ENCODE measurements around the gene KIF6. TPM values are rescaled to one million over a fixed set of nuclear protein-coding genes. Genes with fewer than 3 reads are reported as not detected.

Gene KIF6
- total RNA-seq, 4 donors from 2014 or later: 0.10 to 0.61 (median 0.13) TPM; not detected in 1

GRCh38 chr6:39333644-39334438 is 391.4 kb downstream of the KIF6 start:
- TF ChIP-seq, protein P1, sequence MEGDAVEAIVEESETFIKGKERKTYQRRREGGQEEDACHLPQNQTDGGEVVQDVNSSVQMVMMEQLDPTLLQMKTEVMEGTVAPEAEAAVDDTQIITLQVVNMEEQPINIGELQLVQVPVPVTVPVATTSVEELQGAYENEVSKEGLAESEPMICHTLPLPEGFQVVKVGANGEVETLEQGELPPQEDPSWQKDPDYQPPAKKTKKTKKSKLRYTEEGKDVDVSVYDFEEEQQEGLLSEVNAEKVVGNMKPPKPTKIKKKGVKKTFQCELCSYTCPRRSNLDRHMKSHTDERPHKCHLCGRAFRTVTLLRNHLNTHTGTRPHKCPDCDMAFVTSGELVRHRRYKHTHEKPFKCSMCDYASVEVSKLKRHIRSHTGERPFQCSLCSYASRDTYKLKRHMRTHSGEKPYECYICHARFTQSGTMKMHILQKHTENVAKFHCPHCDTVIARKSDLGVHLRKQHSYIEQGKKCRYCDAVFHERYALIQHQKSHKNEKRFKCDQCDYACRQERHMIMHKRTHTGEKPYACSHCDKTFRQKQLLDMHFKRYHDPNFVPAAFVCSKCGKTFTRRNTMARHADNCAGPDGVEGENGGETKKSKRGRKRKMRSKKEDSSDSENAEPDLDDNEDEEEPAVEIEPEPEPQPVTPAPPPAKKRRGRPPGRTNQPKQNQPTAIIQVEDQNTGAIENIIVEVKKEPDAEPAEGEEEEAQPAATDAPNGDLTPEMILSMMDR (IDR thresholded peaks at IDR 0.05): no peak
- no peak for TF ChIP-seq POLR2A (IDR thresholded peaks at IDR 0.05)
- no peak overlapping the region for H3K4me3 ChIP-seq (ENCODE audit: low read depth, poor library complexity, severe bottlenecking)
- WGBS, 2 donors: 86 to 90% methylated on average over 7 of the region's 7 CpGs
- DNase-seq (ENCODE audit: low spot score in 2 of 2): no peak
- intact Hi-C loops (cut with DNase I; ENCODE audit: low total_unique reads): no loop called here

- no peak overlapping the region for H3K4me3 ChIP-seq (ENCODE audit: low read depth, poor library complexity, severe bottlenecking)
- WGBS, 2 donors: 51 to 60% methylated on average over 3 of the region's 3 CpGs
- TF ChIP-seq, protein P1 (IDR thresholded peaks at IDR 0.05): no peak
- TF ChIP-seq POLR2A (IDR thresholded peaks at IDR 0.05): no peak
- intact Hi-C loops (cut with DNase I; ENCODE audit: low total_unique reads): no loop called here
- no peak for DNase-seq (ENCODE audit: low spot score in 2 of 2)
Measured at GRCh38 chr6:39330476-39330875, 394.7 kb downstream of the KIF6 start.

- no peak overlapping the region for H3K4me3 ChIP-seq (ENCODE audit: low read depth, poor library complexity, severe bottlenecking)
- intact Hi-C loops (cut with DNase I; ENCODE audit: low total_unique reads): no loop called here
- WGBS, 2 donors: 65 to 67% methylated on average over 3 of the region's 3 CpGs
- no peak for DNase-seq (ENCODE audit: low spot score in 2 of 2)
- TF ChIP-seq, protein P1 (IDR thresholded peaks at IDR 0.05): no peak
- TF ChIP-seq POLR2A (IDR thresholded peaks at IDR 0.05): no peak
Measured at GRCh38 chr6:39330057-39330456, 395.2 kb downstream of the KIF6 start.

- DNase-seq (ENCODE audit: low spot score in 2 of 2): no peak
- WGBS, 2 donors: 82 to 86% methylated on average over 12 of the region's 12 CpGs
- intact Hi-C loops (cut with DNase I; ENCODE audit: low total_unique reads): no loop called here
- no peak overlapping the region for H3K4me3 ChIP-seq (ENCODE audit: low read depth, poor library complexity, severe bottlenecking)
- TF ChIP-seq POLR2A (IDR thresholded peaks at IDR 0.05): no peak
- TF ChIP-seq, protein P1 (IDR thresholded peaks at IDR 0.05): no peak
Measured at GRCh38 chr6:39328066-39328465, 397.1 kb downstream of the KIF6 start.

DNA sequence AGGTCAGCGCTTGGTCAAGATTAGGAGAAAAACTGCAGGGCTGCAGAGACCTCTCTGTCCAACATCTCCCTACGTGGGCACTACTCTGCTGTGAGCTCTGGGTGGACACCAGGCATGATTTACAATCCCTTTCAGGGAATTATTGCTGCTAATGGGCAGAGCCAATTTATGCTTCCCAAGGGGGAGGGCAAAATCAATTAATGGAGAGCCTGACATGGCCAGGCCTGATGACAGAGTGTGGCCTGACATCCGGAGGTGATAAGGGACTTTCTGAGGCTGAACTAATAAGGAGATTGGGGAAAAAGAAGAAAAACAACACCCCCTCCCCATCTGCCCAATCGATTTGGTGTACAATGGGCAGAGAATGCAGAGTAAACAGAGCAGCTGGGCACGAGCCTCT is 397.7 kb downstream of the KIF6 start:
- intact Hi-C loops (cut with DNase I; ENCODE audit: low total_unique reads): no loop called here
- 72 to 80% methylated on average over 5 of the region's 5 CpGs for WGBS, 2 donors

More for the DNA sequence above, 397.7 kb downstream of the KIF6 start:
- H3K4me3 ChIP-seq (ENCODE audit: low read depth, poor library complexity, severe bottlenecking): no peak overlapping the region
- no peak for DNase-seq (ENCODE audit: low spot score in 2 of 2)
- TF ChIP-seq, protein P1 (IDR thresholded peaks at IDR 0.05): no peak
